Smooth muscle cell (in vitro differentiated cells): ENCODE data around the gene PIGB. TPM values are rescaled to one million over a fixed set of nuclear protein-coding genes. Genes with fewer than 3 reads are reported as not detected.

Experiments
- DNase-seq: peaks from one replicate; lab custom pipeline; 2025; ENCODE audit not compliant: unreplicated experiment; lab: John Stamatoyannopoulos, UW
- H2AFZ ChIP-seq: fragments of 200-600 bp; sonication (generic); 2 replicates; pipeline ENCODE4 v1.6.0; 2016; ENCODE audit warnings: antibody characterized with exemption, low read depth, mild to moderate bottlenecking
- H3F3A ChIP-seq: fragments of 200-600 bp; sonication (generic); 2 replicates; pipeline ENCODE4 v1.6.0; 2017; ENCODE audit warnings: antibody characterized with exemption, low read depth
- H3K27ac ChIP-seq: fragments of 200-600 bp; sonication (generic); 2 replicates; pipeline ENCODE4 v1.5.1; 2016; ENCODE audit warnings: low read depth, mild to moderate bottlenecking
- H3K27me3 ChIP-seq: fragments of 200-600 bp; sonication (generic); 2 replicates; pipeline ENCODE4 v1.6.1; 2016; ENCODE audit warnings: low read depth, mild to moderate bottlenecking
- H3K36me3 ChIP-seq: fragments of 200-600 bp; sonication (generic); 2 replicates; pipeline ENCODE4 v1.5.1; 2016; ENCODE audit warnings: low read depth
- H3K4me1 ChIP-seq: fragments of 200-600 bp; sonication (generic); 2 replicates; pipeline ENCODE4 v1.5.1; 2016; ENCODE audit warnings: low read depth
- H3K4me2 ChIP-seq: fragments of 200-600 bp; sonication (generic); 2 replicates; pipeline ENCODE4 v1.6.0; 2016; ENCODE audit warnings: mild to moderate bottlenecking
- H3K4me3 ChIP-seq: fragments of 200-600 bp; sonication (generic); 2 replicates; pipeline ENCODE4 v1.5.1; 2016; ENCODE audit warnings: mild to moderate bottlenecking
- H3K79me2 ChIP-seq: fragments of 200-600 bp; sonication (generic); 2 replicates; pipeline ENCODE4 v1.6.0; 2016; ENCODE audit warnings: low read depth, mild to moderate bottlenecking
- H3K9ac ChIP-seq: fragments of 200-600 bp; sonication (generic); 2 replicates; pipeline ENCODE4 v1.6.0; 2016; ENCODE audit warnings: low read depth
- H3K9me3 ChIP-seq: fragments of 200-600 bp; sonication (generic); replicated peaks from 2 replicates; pipeline ENCODE4 v1.5.1; 2016; ENCODE audit warnings: low read depth
- H4K20me1 ChIP-seq: fragments of 200-600 bp; sonication (generic); 2 replicates; pipeline ENCODE4 v1.6.0; 2016; ENCODE audit warnings: low read depth
- WGBS: methylation state at CpG from one replicate; pipeline ENCODE4 v1.1.7; 2016; ENCODE audit warnings: low lambda C conversion rate; 5-methylcytosine and 5-hydroxymethylcytosine counted together
- polyA plus RNA-seq: library from polyadenylated mRNA; unstranded; fragments of >200 nt; fragmentation: Nextera tagmentation; extraction: Ambion mirVana; gene quantifications from 2 replicates; pipeline ENCODE4 v1.2.1, GENCODE V29; 2016
- total RNA-seq: library from RNA; depleted of rRNA; stranded (reverse); fragments of >200 nt; gene quantifications from 2 replicates; pipeline ENCODE4 v1.2.3, GENCODE V29; 2014
- TF ChIP-seq, protein P1 (sequence below): fragments of 200-600 bp; sonication (generic); IDR thresholded peaks from 2 replicates; pipeline ENCODE4 v1.5.1; 2017; ENCODE audit warnings: borderline replicate concordance, mild to moderate bottlenecking, antibody characterized with exemption; ENCODE audit not compliant: insufficient read depth, poor library complexity, severe bottlenecking

Gene PIGB
- total and polyA plus RNA-seq, 2 experiments from 2014 or later, result 11.1 to 12.9 TPM

- Histone ChIP-seq H3K79me2 (peaks cover 44% of the 10 kb centered on the region), H3K4me1 (peaks cover 7% of the 10 kb centered on the region), H3K4me3 (peak overlapping the region; percentile 99), H3F3A (no peaks in the 10 kb centered on the region), H3K27ac (peak overlapping the region; percentile 82), H3K9me3 (no peaks in the 10 kb centered on the region), H4K20me1 (no peaks in the 10 kb centered on the region), H3K27me3 (no peaks in the 10 kb centered on the region), H3K4me2 (peak overlapping the region; percentile 99), H3K36me3 (no peaks in the 10 kb centered on the region), H3K9ac (peak overlapping the region; percentile 90), H2AFZ (peak overlapping the region; percentile 99)
- DNase-seq, result no peak
- TF ChIP-seq, protein P1, sequence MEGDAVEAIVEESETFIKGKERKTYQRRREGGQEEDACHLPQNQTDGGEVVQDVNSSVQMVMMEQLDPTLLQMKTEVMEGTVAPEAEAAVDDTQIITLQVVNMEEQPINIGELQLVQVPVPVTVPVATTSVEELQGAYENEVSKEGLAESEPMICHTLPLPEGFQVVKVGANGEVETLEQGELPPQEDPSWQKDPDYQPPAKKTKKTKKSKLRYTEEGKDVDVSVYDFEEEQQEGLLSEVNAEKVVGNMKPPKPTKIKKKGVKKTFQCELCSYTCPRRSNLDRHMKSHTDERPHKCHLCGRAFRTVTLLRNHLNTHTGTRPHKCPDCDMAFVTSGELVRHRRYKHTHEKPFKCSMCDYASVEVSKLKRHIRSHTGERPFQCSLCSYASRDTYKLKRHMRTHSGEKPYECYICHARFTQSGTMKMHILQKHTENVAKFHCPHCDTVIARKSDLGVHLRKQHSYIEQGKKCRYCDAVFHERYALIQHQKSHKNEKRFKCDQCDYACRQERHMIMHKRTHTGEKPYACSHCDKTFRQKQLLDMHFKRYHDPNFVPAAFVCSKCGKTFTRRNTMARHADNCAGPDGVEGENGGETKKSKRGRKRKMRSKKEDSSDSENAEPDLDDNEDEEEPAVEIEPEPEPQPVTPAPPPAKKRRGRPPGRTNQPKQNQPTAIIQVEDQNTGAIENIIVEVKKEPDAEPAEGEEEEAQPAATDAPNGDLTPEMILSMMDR, result no peak
- 7% methylated on average over 19 of the region's 37 CpGs for whole genome bisulfite sequencing
Observed at GRCh38 chr15:55289011-55289745, 29.8 kb upstream of the PIGB start.

GRCh38 chr15:55289746-55290527 lies 29.1 kb upstream of the PIGB start, which contains the start of gene RAB27A:
Gene RAB27A, minus strand, starts transcription at chr15:55289813. Its CDS starts 54,879 bp downstream, at chr15:55234934.
- no peaks in the 10 kb centered on the region for H3F3A ChIP-seq
- peak within 1 kb of the TSS; percentile 99 for H3K4me2 ChIP-seq
- TF ChIP-seq, protein P1, result no peak
- H3K36me3 ChIP-seq, result no peaks in the 10 kb centered on the region
- H4K20me1 ChIP-seq, result no peaks in the 10 kb centered on the region
- H3K9ac ChIP-seq, result peak within 1 kb of the TSS; percentile 90
- DNase-seq, result peak; percentile 40
- H3K9me3 ChIP-seq, result no peaks in the 10 kb centered on the region
- under 1% methylated on average over 51 of the region's 69 CpGs for whole genome bisulfite sequencing
- H2AFZ ChIP-seq, result peak within 1 kb of the TSS; percentile 99
- peak within 1 kb of the TSS; percentile 82 for H3K27ac ChIP-seq
- H3K4me3 ChIP-seq, result peak within 1 kb of the TSS; percentile 99
- H3K79me2 ChIP-seq, result peaks cover 36% of the 10 kb centered on the region
- H3K27me3 ChIP-seq, result no peaks in the 10 kb centered on the region
- peaks cover 7% of the 10 kb centered on the region for H3K4me1 ChIP-seq

DNA sequence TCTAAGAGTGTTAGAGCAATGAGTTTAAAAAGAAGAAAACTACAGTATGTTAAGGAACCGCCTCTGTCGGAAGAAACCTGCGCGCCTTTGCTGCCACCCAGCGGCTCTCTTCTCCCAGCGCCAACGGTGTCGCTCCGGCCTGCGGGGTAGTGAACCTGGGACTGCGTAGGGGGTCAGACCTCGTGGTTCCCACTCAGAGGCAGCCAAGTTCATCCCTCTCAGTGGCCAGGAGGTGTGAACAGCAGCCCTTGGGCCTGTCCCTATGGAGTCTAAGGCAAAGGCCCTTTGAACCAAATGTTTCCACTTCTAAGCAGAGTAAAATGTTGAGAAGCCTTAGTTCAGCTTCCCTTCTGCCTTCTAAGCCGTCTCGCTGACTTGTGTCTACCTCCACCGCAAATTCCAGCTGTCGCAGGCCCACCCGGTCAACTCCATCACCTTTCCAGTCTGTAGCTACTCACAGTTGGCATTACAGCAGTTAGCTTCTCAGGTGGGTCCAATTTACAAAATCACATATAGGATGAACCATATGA lies 28.4 kb upstream of the PIGB start:
- H2AFZ ChIP-seq, result peak overlapping the region; percentile 99

More for the DNA sequence above, 28.4 kb upstream of the PIGB start:
- peak overlapping the region; percentile 82 for H3K27ac ChIP-seq
- peaks cover 31% of the 10 kb centered on the region for H3K79me2 ChIP-seq
- H3K9ac ChIP-seq, result peak overlapping the region; percentile 90
- no peaks in the 10 kb centered on the region for H4K20me1 ChIP-seq
- H3K27me3 ChIP-seq, result no peaks in the 10 kb centered on the region
- no peaks in the 10 kb centered on the region for H3K36me3 ChIP-seq
- 28% methylated on average over 17 of the region's 17 CpGs for WGBS
- TF ChIP-seq, protein P1, result peak; percentile 93
- no peaks in the 10 kb centered on the region for H3F3A ChIP-seq
- peak overlapping the region; percentile 99 for H3K4me2 ChIP-seq
- DNase-seq, result peak; percentile 42
- H3K4me3 ChIP-seq, result peak overlapping the region; percentile 99
- H3K4me1 ChIP-seq, result peaks cover 7% of the 10 kb centered on the region
- no peaks in the 10 kb centered on the region for H3K9me3 ChIP-seq
